GM21528 (cell line): ENCODE results near the gene PRKCQ.

ENCODE experiments used
- ATAC-seq: cut with Tn5 transposase; IDR thresholded peaks from one replicate; pipeline ENCODE4 v1.9.1; 2021; ENCODE audit warnings: mild to moderate bottlenecking, moderate library complexity; ENCODE audit not compliant: unreplicated experiment, low FRiP score

Gene PRKCQ

DNA sequence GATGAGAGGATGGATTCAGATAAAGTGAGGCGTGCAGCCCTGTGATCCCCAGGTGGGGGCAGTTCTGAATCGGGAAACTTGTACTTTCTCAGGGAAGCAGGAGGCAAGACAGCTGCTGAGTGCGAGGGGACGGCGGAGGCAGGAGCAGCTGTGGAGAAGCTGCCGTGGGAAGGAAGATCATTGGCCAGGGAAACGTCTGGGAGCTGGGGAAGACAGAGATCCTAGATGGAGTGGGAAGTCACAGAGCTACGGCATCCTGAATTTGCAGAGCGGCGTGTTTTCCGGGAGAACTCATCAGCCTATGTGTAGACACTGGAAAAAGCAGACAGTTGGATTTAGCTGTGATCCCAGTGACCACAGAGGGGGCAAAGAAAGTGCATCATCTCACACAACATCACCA lies 9.2 kb downstream of the PRKCQ start:
- no peak for ATAC-seq

DNA sequence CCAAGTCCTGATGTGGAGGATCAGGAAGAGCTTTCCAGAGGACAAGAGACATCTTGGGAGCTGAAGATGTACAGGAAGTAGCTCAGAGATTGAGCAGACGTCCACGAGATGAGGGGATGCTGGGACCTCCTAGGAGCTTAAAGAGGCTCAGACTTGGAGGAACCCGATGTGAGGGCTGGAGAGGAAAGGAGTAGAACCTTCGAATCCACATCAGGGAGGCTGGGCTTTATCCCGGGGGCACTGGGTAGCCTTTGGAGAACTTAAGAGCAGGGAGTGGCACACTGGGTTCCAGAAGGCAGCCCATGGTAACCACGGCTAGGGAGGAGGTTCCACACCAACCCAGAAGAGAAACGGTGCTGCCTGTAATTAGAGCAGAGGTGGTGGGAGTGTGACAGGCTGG lies 10.8 kb downstream of the PRKCQ start:
- no peak for ATAC-seq

- no peak for ATAC-seq
These were observed 12.2 kb downstream of the PRKCQ start for GRCh38 chr10:6567884-6568283.

- no peak for ATAC-seq
These were observed 12.8 kb downstream of the PRKCQ start for GRCh38 chr10:6567203-6567703.

- no peak for ATAC-seq
These were observed 14.5 kb downstream of the PRKCQ start for GRCh38 chr10:6565588-6565987.

DNA sequence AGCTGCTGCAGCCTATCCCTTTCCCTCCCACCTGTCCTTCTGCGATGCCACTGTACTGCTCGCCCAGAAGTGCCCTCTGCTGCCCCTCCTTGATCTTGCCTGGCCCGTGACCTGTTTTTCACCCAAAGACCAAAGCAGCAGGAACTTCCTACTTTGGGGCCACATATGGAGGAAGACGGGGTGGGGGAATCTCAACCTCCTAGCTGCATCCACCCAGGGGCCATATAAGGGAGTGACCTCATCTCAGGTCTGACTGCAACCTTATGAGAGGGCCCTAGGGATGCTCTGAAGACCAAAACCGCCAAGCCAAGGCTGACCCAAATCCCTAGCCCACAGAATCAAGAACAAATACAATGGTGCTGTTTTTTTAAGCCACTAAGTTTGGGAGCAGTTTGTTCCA lies 15.7 kb downstream of the PRKCQ start:
- ATAC-seq = no peak

GRCh38 chr10:6563731-6564130 lies 16.3 kb downstream of the PRKCQ start:
- ATAC-seq = no peak

DNA sequence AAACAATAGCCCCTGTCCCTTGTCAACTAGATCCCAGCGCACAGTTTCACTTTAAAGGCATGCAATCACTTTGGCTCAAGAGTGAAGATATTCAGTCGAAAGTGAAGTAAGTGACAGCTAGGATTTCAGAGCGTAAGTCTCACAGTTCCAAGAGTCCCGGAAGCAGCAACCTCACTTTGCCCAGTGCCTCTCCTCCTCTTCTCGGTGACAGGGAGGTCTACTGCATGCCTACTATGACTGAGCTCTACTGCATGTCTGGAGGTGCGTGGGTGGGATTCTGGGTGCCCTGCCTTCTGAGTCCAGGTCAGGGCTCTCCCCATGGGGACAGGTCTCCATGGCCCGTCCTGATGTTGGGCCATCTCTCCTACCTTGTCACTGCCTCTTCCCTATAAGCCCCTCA lies 17.0 kb downstream of the PRKCQ start:
- ATAC-seq = no peak

DNA sequence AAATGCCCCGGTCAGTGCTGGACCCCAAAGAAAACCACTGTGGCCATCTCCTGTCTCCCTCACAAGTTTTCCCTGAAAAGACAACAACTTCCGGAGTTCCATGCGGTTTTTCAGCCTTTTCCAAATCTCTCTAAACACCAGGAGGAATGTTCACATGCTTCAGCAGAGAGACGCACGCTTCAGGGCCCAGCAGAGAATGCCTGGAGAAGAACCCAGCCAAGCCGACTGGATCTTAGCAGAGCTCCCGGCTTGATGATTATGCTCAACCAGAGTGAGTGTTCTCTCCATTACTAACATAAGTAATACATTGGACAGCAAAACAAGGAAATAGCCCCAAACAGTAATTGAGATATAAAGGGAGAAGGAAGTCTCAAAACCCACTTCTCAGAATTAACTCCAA lies 17.9 kb downstream of the PRKCQ start:
- ATAC-seq = no peak

- no peak for ATAC-seq
These were observed 18.5 kb downstream of the PRKCQ start for GRCh38 chr10:6561552-6561951.

DNA sequence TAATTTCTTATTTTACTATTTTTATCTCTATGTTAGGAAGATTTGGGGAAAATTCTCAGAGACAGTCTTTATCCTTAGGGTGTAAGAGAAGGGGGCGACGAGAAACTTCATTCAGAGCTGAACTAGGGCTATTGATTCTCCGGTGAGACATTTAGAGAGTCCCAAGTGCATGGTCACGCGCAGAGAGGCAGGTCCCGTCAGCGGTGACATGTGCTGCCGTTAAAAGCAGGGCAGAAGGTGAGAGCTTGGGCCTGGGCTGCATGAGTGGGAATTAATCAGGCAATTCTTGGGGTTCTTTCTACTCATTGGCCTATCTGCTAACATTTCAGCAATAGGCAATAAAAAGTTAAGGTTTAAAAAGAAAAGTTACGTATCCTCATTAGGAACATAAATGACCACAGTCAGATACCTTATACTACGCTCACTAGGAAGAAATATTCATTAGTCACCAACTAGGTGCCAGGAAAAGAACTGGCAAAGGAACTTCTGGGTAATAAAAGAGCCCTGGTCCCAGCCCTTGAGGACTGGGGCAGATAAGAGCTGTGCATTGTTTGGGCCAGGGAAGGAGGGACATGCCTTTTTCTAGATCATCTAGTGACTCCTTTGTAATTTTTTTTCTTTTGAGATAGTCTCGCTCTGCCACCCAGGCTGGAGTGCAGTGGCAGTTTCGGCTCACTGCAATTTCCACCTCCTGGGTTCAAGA lies 21.2 kb downstream of the PRKCQ start:
- ATAC-seq = no peak

DNA sequence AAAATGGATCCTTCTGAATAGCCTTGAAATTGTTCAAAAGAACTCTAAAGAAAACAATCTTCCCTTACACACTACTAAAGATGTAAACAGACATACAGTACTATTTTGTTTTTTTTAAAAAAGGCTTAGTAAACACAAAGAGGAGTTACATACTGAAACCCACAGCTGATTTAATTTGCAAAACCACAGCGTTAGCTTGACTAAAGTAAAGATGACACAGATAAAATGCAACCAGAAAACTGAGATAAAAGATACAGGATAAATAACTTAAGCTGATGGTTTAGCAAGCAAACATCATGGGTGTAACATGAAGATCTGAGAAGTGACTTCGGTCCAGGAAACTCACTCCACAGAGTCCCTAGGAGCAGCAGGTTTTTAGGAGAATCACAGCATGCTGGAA lies 21.8 kb downstream of the PRKCQ start:
- ATAC-seq = no peak

- no peak for ATAC-seq
These were observed 26.1 kb downstream of the PRKCQ start for GRCh38 chr10:6553937-6554336.

- no peak for ATAC-seq
These were observed 36.6 kb downstream of the PRKCQ start for GRCh38 chr10:6543431-6544005.

- no peak for ATAC-seq
These were observed 37.1 kb downstream of the PRKCQ start for GRCh38 chr10:6542999-6543430.

DNA sequence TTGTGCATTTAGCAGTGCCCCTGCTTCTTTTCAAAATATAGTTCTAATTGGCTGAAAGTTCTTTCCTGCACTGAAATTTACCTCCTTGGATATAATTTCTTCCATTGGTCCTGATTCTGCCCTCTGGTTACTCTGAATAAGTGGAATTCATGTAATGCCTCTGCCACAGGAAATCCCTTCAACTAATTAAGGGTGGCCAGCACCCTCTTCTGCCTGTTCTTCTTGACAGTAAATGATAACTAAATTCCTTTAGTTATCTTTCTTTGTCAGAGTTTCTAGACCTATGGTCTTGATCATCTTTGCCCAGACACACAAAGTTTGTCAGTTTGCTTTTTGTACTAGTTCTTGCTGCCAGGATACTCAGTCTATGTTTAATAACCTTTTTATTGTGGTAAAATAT lies 40.2 kb downstream of the PRKCQ start:
- ATAC-seq = no peak

GRCh38 chr10:6537770-6538169 lies 42.3 kb downstream of the PRKCQ start:
- no peak for ATAC-seq

DNA sequence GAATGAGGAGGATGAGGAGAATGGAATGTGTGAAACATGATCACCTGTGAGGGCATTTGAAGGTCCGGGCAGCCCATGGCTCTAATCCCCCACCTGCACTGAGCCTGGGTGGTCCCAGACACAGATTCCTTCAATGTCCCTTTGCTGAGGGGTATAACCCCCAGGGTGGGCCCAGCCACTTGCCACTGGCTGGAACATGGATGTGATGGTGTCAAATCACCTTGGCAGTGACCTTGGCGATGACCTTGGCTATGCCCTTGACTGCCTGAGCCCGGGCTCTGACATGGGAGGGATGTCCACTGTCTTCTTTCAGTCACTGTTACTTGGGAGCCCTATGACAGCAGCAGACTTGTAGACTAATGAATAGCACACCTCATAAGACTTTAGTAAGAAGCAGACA lies 44.0 kb downstream of the PRKCQ start:
- ATAC-seq = no peak

GRCh38 chr10:6535156-6535764 lies 44.8 kb downstream of the PRKCQ start:
- ATAC-seq = no peak

DNA sequence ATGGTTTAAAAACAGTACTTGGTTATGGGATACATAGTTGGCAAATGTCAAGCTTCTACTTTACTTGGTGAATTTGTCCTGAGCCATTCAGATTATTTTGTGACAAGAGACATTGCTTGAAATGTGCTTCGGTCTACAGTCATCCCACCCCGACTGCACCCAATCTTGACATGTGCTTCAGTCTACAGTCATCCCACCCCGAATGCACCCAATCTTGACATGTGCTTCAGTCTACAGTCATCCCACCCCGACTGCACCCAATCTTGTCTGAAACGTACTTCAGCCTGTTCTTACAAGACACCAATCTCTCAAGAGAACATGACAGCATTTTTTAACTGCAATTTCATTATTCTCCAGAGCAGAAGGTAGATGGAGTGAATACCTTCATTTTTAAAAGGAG lies 47.8 kb downstream of the PRKCQ start:
- ATAC-seq = no peak

GRCh38 chr10:6530966-6531365 lies 49.1 kb downstream of the PRKCQ start:
- ATAC-seq = no peak
